Stimulated activated CD8-positive, alpha-beta memory T cell treated with anti-CD3 and anti-CD28 coated beads, Interleukin-15, amount 100 ng/mL, for 1 hour (primary cell): Measurements from ENCODE around the gene PAFAH2.

Source experiments
- DNase-seq: peaks from one replicate; pipeline ENCODE4 v3.0.0-alpha.2; 2020; ENCODE audit warnings: low read depth

Gene PAFAH2

DNA sequence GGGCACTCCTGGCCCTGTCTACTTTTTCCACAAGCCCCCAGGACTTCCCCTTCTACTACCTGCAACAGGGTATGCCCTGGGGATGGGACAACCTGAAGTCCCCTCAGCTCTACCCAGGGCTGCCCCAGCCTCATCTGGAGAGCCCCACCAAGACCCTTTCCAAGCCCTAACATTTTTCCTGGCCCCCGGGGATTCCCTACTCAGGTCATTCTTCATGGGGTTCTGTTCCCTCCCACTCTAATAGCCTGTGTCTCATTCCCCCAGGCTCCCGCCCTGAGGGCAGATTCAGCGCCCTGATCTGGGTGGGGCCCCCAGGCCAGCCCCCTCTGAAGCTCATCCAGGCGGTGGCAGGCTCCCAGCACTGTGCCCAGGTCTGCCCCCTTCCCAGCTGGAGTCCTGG, 33.3 kb upstream of the PAFAH2 start:
- DNase-seq: no peak

DNA sequence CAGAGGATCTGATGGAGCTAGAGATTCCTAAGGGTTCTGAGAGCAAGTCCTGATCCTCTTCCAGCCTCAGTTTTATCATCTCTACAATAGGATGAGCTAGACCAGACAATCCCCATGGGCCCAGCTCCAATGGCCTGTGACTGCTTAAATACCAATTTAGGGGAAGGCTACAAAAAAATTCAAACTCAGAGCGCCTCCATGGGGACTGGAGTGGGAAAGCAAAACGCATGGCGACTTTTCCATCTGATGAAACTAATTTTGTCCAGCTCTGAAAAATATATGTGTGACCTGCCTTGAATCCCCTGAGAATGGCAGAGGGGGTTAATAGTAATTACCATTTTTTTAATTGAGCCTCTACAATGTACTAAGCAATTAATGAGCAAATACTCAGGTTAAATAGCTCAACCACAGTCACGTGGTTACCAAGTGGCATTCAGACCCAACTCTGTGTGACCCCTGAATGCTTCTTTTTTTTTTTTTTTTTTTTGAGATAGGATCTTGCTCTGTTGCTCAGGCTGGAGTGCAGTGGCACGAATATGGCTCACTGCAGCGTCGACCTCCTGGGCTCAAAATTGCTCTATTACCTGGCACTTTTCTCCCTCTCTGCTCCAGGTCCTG, 32.1 kb upstream of the PAFAH2 start:
- DNase-seq: no peak

DNA sequence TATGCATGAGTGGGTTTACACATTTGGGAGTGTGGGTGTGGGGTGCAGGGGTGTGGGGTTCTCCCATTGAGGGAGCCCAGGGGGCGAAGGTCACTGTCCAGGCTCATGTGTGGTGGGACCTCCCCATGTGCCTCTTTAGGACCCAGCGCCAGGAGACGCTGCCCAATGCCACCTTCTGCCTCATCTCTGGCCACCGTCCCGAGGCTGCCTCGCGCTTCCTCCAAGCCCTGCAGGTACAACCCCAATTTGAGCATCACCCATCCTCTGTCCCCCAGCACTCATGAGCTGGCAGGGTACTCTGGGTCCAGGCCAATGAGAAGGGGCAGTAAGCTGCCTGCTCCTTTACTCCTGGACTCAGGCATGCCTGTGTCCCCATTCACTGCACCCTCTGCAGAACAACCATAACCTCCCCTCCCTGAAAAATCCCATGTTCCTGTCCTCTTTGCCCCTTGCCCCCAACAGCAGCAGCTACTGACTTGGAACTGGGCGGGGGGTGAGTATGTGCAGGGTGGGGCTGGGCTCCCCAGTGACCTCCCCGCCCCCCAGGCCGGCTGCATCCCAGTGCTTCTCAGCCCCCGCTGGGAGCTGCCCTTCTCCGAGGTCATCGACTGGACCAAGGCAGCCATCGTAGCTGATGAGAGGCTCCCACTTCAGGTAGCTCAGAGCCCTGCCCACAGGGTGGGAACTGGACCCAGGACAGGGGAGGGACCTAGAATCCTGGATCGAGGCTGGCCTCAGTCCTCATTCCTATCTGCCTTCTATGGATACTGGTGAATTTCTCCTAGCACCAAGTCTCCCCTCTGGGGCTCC, 31.4 kb upstream of the PAFAH2 start:
- DNase-seq: no peak

DNA sequence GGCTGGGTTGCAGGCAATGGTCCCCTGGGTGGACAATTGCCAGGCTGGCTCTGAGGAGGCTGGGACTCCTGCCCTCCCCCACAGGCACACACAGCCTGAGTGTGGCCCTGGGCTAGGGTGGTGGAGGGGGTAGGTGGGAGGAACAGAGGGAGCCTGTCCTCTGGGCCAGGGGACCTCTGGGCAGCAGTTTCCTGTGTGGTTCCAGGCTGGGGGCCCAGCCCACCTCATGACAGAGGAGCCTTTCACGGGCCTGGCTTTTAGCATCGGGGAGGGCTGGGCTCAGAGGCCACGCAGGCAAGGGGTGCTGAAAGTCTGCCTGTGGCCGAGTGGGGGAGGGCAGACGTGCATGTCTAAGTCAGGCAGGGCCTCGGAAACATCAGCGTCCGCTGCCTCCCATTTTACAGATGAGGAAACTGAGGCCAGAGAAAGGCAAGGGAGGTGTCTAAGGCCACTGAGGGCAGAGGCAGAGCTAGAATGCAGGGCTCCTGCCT, 30.7 kb upstream of the PAFAH2 start:
- no peak for DNase-seq

DNA sequence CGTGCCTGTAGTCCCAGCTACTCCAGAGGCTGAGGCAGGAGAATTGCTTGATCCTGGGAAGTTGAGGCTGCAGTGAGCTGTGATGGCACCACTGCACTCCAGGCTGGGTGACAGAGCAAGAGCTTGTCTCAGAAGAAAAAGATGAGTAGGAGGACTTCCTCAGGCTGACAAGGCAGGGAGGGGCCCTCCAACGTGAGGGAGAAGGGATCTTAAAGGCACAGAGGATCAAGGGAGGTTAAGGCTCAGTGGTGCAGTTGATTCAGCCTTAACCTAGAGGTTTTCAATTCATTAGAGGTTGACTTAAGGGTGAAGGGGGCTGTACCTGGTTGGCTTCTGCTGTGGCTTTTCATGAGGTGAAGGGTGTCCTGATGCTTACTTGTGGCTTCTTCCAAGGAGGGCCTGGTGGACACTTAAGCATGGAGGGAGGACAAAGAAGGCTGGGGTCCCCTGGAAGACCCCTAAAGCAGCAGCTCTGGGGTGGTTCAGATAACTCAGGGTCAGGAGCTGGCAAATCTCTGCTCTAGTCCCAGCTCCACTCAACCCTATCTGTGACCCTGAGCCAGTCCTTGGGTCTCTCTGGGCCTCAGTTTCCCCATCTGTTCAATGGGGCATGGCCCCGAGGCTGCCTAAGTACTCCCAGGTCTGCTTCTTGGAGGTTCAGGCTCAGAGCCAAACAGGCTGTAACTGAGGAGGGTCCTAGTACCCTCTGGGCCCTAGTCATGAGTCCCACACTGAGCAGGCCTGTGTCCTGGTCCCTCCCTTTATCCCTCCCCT, 30.0 kb upstream of the PAFAH2 start:
- no peak for DNase-seq

DNA sequence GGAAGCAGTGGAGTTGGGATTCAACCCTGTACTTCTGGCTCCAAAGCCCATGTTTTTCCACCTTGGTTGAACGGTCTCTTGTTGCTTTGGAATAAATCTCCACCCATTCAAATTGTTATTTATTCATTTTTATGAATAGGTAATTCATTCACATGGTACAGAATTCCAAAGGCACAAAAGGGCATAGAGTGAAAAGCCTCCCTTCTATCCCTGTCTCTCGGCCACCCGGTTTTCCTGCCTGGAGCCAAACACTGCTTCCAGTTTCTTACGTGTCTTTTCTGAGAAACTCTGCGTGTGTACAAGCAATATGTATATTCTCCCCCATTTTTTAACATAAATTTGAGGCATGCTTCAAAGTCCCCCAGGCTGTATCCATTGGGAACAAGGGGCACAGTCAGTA, 27.7 kb upstream of the PAFAH2 start:
- DNase-seq: no peak

DNA sequence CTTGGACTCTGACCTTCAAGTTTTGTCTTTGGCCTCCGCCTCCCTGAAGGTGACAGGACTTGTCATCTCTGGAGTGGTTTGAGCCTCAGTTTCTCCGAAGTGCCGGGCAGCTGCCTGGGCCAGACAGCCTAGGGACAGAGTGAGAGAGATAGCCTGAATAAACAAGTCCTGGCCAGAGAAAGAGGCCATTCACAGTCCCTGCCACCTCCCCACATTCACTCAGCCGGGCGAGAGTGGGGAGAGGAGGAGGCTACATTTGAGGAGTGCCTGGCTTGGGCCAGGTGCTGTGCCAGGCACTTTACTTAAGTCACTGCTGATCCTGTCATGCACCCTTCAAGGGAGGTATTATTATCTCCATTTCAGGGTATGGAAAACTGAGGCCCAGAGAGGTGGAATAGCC, 27.2 kb upstream of the PAFAH2 start:
- DNase-seq: no peak

DNA sequence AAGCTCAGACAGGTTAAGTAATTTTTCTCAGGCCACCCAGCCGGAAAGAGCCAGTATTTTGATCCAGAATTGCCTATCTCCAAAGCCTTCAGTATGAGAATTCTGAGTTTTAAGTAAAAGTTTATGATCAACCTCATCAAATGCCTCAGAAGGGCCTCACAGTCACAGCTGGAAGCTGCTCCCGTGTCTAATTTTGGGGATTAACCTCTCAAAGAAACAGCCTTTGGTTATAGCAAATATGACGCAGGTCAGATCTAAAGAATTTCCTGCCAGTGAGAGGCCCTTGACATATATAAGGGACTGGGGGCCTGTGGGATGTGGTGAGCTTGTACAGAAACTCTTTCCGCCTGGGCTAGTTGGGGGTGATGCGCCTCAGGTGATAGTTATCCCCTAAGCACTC, 26.0 kb upstream of the PAFAH2 start:
- DNase-seq: no peak

DNA sequence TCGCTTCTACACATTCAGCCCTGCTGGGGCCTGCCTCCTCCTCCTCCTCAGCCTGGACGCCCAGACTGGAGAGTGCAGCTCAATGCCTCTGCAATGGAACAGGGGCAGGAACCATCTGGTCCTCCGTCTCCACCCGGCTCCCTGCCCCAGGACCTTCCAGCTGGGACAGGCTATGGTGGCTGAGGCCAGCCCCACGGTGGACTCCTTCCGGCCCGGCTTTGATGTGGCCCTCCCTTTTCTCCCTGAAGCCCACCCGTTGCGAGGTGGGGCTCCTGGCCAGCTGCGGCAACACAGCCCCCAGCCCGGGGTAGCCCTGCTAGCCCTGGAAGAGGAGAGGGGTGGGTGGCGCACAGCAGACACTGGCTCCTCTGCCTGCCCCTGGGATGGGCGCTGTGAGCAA, 25.1 kb upstream of the PAFAH2 start:
- DNase-seq: no peak

DNA sequence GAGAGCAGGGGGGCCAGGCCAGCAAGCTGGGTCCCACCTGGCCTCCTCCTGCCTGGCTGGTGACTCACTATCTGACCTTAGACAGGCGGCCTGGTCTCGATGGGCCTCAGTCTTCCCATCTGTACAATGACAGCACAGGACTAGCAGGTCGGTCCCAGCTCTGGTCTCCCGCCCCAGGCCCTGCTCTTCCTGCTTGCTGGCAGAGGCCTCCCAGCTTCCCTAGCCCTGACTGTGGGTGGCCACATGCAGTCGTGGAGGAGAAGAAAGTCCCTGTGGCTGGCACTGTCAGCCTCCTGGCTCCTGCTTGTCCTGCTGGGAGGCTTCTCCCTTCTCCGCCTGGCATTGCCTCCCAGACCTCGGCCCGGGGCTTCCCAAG, 24.5 kb upstream of the PAFAH2 start:
- no peak for DNase-seq

DNA sequence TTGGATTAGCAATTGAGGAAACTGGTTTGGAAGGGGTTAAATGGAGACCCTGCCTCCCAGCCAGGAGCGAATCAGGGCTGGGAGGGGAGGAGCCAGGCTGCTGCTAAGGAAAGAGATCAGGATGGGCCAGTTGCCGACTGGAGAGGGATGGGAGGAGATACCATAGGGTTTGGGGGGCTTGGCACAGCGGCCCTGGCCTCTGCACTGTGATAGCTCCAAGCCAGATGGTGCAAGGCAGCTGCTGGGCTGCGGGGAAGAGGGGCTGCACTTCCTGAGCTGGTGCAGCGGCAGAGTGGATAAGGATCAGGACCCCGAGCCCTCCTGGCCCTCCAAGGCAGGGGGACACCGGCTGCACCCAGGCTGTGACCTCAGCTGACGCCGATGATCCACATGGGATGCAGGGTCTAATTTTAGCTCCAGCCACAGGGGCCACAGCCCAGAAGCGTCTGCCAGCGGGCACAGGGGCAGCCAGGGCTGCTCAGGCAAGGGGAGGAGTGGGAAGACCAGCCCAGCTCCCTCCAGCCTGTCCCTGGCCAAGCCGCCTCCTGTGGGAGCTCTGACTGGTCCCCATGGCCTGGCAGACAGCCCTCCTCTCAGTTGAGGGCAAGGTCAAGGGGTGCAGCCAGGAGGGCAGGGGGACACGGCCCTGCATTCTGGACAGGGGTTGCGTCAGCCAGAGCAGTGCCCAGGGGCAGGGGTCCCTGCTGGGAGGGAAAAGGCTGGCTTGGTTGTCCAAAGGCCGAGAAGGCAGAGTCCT, 24.0 kb upstream of the PAFAH2 start, which contains the start of gene EXTL1:
Gene EXTL1 (plus strand): TSS at position 129 of the 757 bp plus-strand sequence. CDS start 872 bp downstream, outside the sequence.
- DNase-seq: no peak

DNA sequence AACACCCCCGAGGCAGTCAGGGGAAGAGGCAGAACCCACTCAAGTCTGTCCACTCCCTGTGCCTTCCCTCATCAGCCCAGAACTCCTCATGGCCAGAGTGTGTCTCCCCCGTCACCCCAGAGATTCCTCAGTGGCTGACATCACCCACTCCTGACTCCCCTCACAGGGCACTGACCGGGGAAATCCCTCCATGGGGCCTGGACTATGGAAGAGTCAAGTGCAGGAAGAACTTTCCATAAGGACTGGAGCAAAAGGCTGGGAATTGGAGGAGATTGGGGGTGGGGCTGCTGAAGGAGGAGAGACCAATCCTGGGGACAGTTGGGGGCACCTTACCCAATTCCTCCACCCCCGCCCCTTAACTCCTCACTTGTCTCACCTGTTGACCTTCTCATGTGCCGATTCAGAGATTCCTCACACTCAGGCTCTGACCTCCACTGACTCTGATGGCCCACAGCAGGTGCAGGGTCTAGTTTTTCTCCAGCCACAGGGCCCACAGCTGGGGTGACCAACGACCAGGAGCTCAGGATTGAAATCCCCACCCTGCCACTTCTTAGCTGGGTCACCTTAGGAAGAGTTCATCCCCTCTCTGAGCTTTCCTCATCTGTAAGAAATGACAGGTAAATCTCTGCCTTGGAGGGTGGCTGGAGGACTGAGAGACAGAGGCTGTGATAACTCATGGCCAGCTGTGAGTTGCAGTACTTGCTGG, 23.2 kb upstream of the PAFAH2 start:
- no peak for DNase-seq

DNA sequence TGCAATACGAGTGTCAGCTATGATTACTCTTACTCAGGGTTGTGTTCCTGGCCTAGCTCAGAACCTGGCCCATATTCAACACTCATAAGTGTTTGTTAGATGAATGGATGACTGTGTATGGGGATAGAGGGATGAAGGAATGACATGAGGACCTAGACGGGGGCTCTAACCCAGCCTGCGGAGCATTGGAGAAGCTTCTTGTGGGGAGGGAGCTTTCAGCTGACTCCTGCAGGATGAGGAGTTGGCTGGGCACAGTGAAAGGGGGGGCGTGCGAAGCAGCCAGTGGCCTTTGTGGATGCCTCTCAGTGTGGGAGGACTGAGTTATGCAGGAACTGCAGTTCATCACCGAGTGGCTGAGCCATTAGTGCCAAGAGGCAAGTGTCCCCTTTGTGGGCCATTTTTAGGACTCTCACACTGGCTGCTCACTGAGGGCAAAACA, 22.5 kb upstream of the PAFAH2 start:
- no peak for DNase-seq

DNA sequence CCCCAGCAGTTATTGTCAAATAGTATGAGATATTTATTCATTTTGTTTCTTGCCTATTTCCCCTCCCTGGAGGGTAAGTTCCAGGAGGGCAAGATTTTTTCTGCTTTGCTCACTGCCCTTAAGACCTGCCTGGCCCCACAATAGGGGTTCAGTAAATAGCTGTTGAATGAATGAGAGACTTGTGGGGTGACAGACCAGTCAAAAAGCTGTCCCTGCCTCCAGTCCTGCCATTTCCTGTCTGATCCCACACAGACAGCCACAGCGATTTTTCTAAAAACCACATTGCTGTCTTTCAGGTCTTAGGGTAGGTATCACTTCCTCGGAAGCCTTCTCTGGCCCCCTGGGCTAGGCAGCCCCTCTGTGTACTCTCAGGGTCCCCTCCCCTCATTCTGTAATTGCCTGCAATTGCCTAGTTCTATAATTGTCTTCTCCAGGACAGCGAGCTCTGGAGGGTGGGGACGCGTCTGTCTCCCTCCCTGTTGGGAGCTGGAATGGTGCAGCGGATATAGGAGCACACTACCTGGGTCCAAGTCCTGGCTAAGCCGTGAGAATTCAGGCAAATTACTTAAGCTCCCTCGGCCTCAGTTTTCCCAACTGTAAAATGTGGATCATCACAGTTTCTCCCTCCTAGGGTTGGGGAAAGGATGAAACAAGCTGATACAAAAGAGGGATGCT, 21.9 kb upstream of the PAFAH2 start:
- no peak for DNase-seq

DNA sequence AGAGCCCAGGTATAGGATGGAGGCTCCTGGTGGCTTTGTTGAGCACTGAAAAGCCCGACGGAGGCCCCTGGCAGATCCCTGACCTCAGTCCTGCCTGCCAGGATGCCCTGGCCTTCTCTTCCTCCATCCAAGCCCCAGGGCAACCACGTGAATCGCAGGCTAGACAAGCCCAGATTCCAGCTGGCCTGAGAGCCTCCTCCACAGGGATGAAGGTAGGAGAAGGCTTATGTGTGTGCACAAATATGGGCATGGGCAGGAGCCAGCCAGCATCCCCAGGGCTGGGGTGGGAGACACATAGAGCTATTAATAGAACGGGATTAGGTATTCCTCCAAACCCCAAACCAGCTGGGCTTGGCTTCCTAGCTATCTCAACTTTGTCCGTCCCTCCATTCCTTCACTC, 19.7 kb upstream of the PAFAH2 start:
- no peak for DNase-seq

DNA sequence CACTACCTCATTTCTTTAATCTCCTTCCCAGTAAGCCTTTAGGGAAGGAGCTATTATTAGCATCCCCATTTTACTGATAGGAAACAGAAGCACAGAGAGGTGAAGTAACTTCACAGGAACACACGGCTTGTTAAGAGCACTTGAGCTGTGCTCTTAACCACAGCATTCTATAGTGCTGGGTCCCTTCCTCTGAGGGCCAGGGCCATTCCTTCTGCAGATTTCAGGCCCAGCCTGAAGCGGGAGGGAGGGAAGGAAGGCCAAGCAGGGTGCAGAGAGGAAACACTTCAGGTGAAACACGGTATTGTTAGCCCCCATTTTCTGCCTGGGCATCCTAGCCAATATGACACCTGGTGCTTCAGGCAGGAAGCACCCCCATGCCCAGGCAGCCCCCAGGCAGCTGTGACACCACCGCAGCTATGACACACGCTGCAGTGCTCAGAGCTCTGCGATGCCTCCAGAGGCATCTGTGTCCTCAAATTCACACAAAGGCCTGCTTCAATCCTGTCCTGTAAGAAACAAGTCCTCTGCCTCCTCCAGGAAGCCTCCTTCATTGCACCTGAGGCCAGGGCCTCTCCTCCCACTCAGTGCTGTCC, 19.2 kb upstream of the PAFAH2 start:
- DNase-seq: no peak

DNA sequence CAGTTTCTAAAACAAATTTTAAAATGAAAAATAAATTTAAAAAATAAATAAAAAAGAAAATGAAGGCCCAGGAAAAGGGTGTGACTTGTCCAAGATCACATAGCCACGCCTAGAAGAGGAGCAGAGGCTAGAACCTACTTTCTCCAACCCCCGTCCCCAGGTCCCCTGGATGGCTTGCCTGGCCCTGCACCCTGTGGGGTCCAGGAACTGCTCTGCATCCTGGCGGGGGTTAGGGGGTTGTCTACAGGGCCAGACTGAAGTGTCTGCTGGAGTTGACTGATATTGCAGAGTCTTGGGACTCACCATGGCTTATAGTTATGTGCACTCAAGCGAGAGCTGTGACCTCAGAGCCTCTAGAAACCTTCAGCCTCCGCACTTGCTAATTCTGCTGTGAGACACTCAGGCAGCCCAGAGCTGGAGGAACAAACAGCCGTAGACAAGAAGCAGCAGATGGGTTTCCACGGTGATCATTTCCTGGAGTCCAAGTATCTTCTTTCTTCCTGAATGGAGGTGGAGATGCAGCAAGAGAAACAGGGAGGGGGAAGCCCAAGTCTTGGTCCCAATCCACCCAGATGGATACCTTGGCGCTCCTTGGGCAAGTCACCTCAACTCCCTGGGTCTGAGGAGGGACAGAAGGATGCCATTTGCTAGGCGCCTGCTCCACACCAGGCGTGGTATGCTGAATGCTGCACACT, 18.5 kb upstream of the PAFAH2 start:
- DNase-seq: no peak

DNA sequence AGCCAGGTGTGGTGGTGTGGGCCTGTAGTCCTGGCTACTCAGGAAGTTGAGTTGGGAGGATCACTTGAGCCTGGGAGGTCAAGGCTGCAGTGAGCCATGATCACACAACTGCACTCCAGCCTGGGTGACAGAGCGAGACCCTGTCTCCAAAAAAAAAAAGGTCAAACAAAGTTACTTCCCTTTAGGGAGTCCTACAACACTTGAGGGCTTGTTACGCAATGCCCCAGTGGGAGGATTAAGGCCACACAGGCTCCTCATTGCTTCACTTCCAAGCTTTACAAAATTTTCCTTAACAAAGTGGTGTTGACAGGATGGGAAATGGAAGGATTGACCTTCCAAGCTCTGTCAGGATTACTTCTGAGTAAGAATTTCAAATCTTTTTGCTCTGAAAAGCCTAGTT, 17.5 kb upstream of the PAFAH2 start:
- DNase-seq: no peak

DNA sequence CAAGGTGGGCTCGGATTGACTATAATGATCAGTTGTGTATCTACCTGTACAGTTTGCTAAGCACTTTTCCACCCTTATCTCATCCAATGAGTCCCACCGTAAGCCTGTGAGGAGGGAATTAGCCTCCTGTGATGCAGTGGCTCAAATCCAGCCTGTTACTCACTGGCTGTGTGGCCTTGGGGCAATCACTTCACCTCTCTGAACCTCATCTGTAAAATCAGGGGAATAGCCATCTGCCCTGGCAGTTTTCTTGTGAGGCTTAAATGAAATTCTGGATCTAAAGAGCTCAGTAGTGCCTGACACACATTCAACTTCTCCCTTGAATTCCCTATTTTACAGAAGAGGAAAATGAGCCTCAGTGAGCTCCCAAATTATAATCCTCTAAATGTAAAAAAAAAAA, 16.3 kb upstream of the PAFAH2 start:
- no peak for DNase-seq

DNA sequence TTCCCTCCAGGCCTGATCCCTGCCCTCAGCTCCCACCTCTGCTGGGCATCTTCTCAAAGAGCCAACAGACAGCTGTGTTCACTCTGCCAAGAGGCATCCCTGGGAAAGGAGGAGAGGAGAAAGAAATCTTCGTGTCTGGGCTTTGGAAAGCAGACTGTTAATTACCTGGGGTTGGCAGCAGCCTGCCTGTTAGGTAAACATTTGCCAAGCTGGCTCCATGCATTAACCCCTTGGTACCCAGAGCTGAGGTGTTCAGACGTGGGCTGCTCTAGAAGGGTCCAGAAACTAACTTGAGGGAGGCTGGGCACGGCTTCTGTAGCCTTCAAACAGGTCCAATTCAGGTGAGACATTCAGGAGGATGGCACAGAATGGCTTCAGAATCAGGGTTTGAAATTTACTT, 15.0 kb upstream of the PAFAH2 start:
- no peak for DNase-seq
